A549 treated with CpdA at 1 μM for 4 hours (cell line): ENCODE data around the gene REX1BD. TPM values are rescaled to one million over a fixed set of nuclear protein-coding genes. Genes with fewer than 3 reads are reported as not detected.

ENCODE experiments used
- total RNA-seq: library from RNA; stranded (reverse); fragments of 200-300 nt; extraction: Qiagen RNA extraction; gene quantifications from 5 replicates; pipeline ENCODE4 v1.2.3, GENCODE V29; 2022; ENCODE audit warnings: low read depth

REX1BD gene
- total RNA-seq, result 43.1 to 59.2 TPM (median 55.1 TPM) in 5 replicates

GRCh38 chr19:18588611-18589379 is at the start of gene REX1BD:
Gene REX1BD (plus strand): TSS chr19:18588798. CDS start chr19:18588802, 4 bp downstream.

GRCh38 chr19:18542941-18543813 is 45.4 kb upstream of the REX1BD start, which contains the start of gene FKBP8:
Gene FKBP8 (minus strand): TSS chr19:18543573. CDS start chr19:18541970, 1,603 bp downstream.

DNA sequence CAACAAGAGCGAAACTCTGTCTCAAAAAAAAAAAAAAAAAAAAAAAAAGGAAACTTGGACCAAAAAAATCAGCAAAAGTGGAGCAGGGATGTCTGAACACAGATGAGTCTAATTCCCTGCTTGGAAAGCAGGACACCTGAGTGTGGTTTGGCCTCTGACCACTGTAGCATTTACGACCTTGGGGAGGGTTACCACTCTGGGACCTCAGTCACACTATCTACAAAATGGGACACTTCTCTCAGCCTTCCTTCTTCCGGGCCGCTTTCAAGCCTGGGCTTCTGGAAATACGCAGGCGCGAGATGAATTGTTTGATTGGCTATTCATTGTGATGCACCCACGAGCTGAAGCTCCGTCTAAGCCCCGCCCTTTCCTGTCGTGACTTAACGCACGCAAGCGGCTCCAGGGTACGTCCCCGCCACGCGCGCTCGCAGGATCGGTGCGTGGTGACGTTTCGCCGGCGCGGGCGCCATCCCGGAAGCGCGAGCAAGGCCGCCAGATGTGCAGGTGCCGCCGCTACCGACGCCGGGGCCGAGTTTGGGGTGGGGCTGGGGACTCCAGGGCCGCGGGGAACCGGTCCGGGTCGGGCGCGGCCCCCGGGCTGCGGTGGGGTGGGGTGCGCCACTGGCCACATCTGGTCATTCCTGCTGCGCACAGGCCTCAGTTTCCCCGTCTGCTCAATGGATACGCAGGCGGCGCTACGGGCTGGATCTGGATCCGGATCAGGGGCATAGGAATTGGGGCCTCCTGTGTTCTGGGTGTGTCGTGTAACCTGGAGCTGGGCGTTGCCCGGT is 31.0 kb upstream of the REX1BD start, which contains the start of gene KXD1:
Gene KXD1 (plus strand): TSS at position 460 of the 791 bp plus-strand sequence. CDS start 4,187 bp downstream, outside the sequence.

GRCh38 chr19:18571564-18572344 is 16.8 kb upstream of the REX1BD start, which contains the start of gene UBA52:
Gene UBA52 (plus strand): TSS chr19:18571857. CDS start chr19:18573301, 1,444 bp downstream.

DNA sequence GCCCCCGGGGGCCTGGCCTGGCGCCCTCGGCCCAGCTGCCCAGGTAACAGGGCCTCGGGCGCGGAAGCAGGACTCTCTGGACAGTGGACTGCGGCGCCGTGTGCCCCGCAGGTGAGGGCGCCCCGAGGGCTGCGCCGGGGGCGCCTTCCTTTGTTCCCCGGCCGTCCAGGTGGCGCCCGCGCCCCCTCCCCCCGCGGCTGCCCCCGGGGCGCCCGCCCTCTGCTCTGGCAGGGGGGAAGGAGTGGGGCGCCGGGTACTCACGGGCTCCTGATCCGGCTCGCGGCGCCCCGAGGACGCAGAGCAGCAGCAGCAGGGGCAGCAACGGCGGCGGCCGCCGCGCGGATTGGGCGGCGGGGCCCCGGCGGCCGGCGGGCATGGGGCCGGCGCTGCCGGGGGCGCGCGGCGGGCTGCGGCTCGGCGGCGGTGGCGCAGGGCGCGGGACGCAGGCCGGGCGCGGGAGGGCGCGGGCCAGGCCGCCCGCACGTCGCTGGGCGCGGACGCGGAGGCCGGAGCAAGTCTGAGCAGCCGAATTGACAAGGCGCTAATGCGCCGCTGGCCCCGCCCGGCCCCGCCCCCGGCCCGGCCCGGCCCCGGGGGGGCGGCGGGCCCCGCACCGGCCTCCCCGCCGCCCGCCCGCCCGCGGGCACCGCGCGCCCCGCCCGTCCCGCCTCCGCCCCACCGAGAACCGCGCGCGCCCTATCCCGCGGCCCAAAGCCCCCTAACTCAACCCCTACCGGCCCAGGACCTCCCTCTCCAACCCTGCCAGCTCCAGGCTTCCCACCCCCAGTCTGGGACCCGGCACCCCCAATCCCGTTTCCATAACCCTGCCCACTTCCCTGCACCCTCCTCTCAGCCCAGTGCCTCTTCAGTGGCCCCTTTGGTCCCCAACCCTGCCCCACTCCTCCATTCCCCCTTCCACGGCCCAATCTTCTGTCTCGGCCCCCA is 18.0 kb downstream of the REX1BD start, which contains the start of gene CRLF1:
Gene CRLF1 (minus strand): TSS at position 519 of the 945 bp plus-strand sequence. CDS start 143 bp downstream, at position 376.

DNA sequence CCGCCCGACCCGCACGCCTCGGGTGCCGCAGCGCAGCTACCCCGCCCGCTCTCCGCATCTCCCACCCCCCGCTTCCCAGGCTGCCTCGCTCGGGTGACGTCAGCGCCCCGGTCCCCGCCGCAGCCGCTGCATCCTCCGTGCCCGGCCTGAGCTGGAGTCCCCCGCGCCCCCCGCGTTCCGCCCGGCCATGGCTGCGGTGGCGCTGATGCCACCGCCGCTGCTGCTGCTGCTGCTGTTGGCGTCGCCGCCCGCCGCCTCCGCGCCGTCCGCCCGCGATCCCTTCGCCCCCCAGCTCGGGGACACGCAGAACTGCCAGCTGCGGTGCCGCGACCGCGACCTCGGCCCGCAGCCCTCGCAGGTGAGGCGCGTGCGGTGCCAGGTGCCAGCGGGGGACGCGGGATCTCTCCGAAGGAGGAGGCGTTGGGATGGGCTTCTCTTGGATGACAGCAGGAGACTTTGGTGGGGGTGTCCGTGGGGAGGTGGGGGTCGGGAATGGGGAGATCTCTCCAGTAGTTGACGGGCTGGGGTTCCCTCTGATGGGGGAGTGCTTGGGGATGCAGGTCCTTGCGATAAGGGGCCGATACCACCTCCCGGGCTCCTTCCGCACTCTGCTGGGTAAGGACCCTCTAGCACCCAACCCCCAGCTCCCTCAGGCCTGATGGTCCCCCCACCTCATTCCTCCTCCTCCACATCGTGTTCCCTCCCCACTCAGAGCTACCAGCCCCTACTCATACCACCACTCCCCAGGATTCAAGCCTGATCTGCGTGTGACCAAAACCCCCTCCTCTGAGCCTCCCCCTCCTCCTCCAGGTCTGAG is 24.4 kb downstream of the REX1BD start, which contains the start of gene TMEM59L:
Gene TMEM59L (plus strand): TSS at position 99 of the 817 bp plus-strand sequence. CDS start 89 bp downstream, at position 188.

DNA sequence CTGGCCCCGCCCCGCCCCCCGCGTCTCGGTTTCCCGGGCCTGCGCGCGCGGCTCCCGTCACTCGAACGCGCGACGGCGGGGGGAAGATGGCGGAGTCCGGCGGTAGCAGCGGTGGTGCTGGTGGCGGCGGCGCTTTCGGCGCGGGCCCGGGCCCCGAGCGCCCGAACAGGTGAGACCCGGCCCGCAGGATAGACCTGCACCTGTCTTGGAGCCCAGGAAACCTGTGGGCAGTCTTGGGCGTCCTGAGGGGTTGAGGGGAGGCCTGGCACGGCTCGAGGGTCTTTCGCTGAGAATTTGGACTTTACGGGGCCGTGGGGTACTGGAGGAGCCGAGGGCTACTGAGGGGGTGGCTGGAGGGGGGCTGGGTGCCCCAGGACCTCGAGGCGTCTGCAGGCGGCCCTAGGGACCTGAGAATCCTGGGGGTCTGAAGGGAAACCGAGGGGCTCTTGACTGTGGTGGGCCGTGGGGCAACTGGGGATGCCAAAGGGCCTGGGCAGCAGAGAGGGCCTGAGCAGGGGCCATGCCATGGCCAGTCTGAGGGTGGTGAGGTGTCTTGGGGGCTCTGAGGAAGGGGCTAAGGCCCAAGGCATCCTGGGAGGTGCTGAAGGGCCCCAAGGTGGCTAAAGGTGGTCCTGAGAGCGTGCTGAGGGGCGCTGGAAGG is 48.5 kb downstream of the REX1BD start, which contains the start of gene KLHL26:
Gene KLHL26 (plus strand): TSS at position 60 of the 661 bp plus-strand sequence. CDS start 27 bp downstream, at position 87.

Other genes with a start within 250 kb of the REX1BD start
- 2.2 to 3.7 TPM (median 3.6 TPM) in 5 replicates for gene PGPEP1, start 248.2 kb upstream of the REX1BD start, total RNA-seq
- 32.5 to 82.2 TPM (median 56.6 TPM) in 5 replicates for gene GDF15, start 202.6 kb upstream of the REX1BD start, total RNA-seq
- gene LRRC25, start 191.2 kb upstream of the REX1BD start, total RNA-seq, result 0.05 TPM in 2 of 5 replicates, not detected in the others
- gene SSBP4, start 169.4 kb upstream of the REX1BD start, total RNA-seq, result 35.0 to 58.4 TPM (median 53.9 TPM) in 5 replicates
- gene ISYNA1, start 150.7 kb upstream of the REX1BD start, total RNA-seq, result 31.8 to 43.0 TPM (median 41.5 TPM) in 5 replicates
- 4.0 to 5.2 TPM (median 5.0 TPM) in 5 replicates for gene ELL, start 66.7 kb upstream of the REX1BD start, total RNA-seq
- 122 to 156 TPM (median 144 TPM) in 5 replicates for gene FKBP8, start 45.2 kb upstream of the REX1BD start, total RNA-seq
- gene KXD1, start 30.9 kb upstream of the REX1BD start, total RNA-seq, result 74.2 to 107 TPM (median 101 TPM) in 5 replicates
- 972 to 1,227 TPM (median 1,167 TPM) in 5 replicates for gene UBA52, start 16.9 kb upstream of the REX1BD start, total RNA-seq
- gene CRLF1, start 18.0 kb downstream of the REX1BD start, total RNA-seq, result 1.9 to 4.5 TPM (median 2.2 TPM) in 5 replicates
- 4.2 to 6.2 TPM (median 5.2 TPM) in 5 replicates for gene TMEM59L, start 24.1 kb downstream of the REX1BD start, total RNA-seq
- gene KLHL26, start 48.2 kb downstream of the REX1BD start, total RNA-seq, result 2.3 to 3.8 TPM (median 3.1 TPM) in 5 replicates
- 3.9 to 5.7 TPM (median 4.5 TPM) in 5 replicates for gene CRTC1, start 94.9 kb downstream of the REX1BD start, total RNA-seq
- 0.03 TPM in 1 of 5 replicates, not detected in the others for gene COMP, start 202.5 kb downstream of the REX1BD start, total RNA-seq
- gene UPF1, start 243.2 kb downstream of the REX1BD start, total RNA-seq, result 34.8 to 45.2 TPM (median 43.2 TPM) in 5 replicates